HCT116 (cell line): Measurements from ENCODE around the gene ITPR2. TPM values are rescaled to one million over a fixed set of nuclear protein-coding genes. Genes with fewer than 3 reads are reported as not detected.

ENCODE experiments used
- ATAC-seq: fragments of 200-7000 bp; cut with Tn5 transposase; 2 replicates; pipeline ENCODE4 v1.9.1; 2020; ENCODE audit warnings: mild to moderate bottlenecking, moderate library complexity
- BruUV-seq: library from RNA; stranded (reverse); fragments of 400-500 nt; replicated peaks from 2 replicates; lab custom pipeline; 2021; lab: Mats Ljungman, UMichigan
- CTCF ChIA-PET: fragments of 300-600 bp; sonication (Branson Sonifier 250); formaldehyde crosslinking; loops from one replicate; lab custom pipeline; 2021; ENCODE audit warnings: antibody characterized with exemption; lab: Charles Lee
- POLR2A ChIA-PET: fragments of 300-600, 350-600 bp; sonication (Branson Sonifier 250); formaldehyde crosslinking; loops from one replicate; lab custom pipeline; 2021; ENCODE audit warnings: antibody characterized with exemption; lab: Charles Lee
- RAD21 ChIA-PET, 2 experiments: fragments of 300-600 bp; sonication (Branson Sonifier 250); formaldehyde crosslinking; loops; one replicate each; lab custom pipeline; 2023; ENCODE audit warnings: low total read pairs in 2 of 2; ENCODE audit not compliant: uncharacterized antibody in 2 of 2, unreplicated experiment in 2 of 2, low non-redundant PET in 1 of 2; lab: Charles Lee
- DNase-seq: peaks from one replicate; pipeline ENCODE4 v3.0.0-alpha.2; 2010; ENCODE audit warnings: low read depth, low spot score
- H2AFZ ChIP-seq: fragments of 200-600 bp; shearing (Covaris generic), sonication (generic); 2 replicates; pipeline ENCODE4 v1.6.1; 2017; ENCODE audit warnings: low read depth, mixed run types, mixed read lengths, antibody characterized with exemption, low read length; ENCODE audit not compliant: poor library complexity, severe bottlenecking
- H3K27ac ChIP-seq: 2 replicates; pipeline ENCODE4 v1.5.1; 2012; ENCODE audit warnings: low read depth, low read length
- H3K27me3 ChIP-seq: fragments of 200-600 bp; sonication (generic); 2 replicates; pipeline ENCODE4 v1.6.1; 2016; ENCODE audit warnings: mixed run types, low read length, mixed read lengths; ENCODE audit not compliant: insufficient read depth
- H3K36me3 ChIP-seq, 2 experiments: fragments of 200-500 bp in 1 of 2; fragments of 200-600 bp in 1 of 2; sonication (Bioruptor generic) in 1 of 2; sonication (generic) in 1 of 2; 2 replicates each; pipeline versions ENCODE4 v1.5.1 to v1.6.1; 2014 to 2016; ENCODE audit warnings: low read length in 2 of 2, inconsistent platforms in 1 of 2, mixed read lengths in 1 of 2, mixed run types in 1 of 2; ENCODE audit not compliant: insufficient read depth in 2 of 2, control insufficient read depth in 1 of 2
- H3K4me1 ChIP-seq, 2 experiments: fragments of 200-600 bp in 1 of 2; sonication (generic) in 1 of 2; 2 replicates each; pipeline versions ENCODE4 v1.5.1 to v1.6.1; 2012 to 2017; ENCODE audit warnings: low read length in 2 of 2, inconsistent platforms in 1 of 2, mild to moderate bottlenecking in 1 of 2, mixed read lengths in 1 of 2, mixed run types in 1 of 2, moderate library complexity in 1 of 2; ENCODE audit not compliant: insufficient read depth in 2 of 2, control insufficient read depth in 1 of 2
- H3K4me2 ChIP-seq: fragments of 200-600 bp; sonication (generic); 2 replicates; pipeline ENCODE4 v1.6.1; 2017; ENCODE audit warnings: mixed run types, low read length, mixed read lengths
- H3K4me3 ChIP-seq, 2 experiments: fragments of 200-600 bp in 1 of 2; sonication (generic) in 1 of 2; replicated peaks in 1 of 2; 2 replicates each; pipeline ENCODE4 v1.5.1; 2011 to 2016; ENCODE audit warnings: low read length in 2 of 2, control low read depth in 1 of 2, low read depth in 1 of 2, mild to moderate bottlenecking in 1 of 2, mixed read lengths in 1 of 2, mixed run types in 1 of 2
- H3K79me2 ChIP-seq: fragments of 200-600 bp; sonication (generic); 2 replicates; pipeline ENCODE4 v1.6.1; 2017; ENCODE audit warnings: mild to moderate bottlenecking, mixed run types, low read length, moderate library complexity, mixed read lengths; ENCODE audit not compliant: insufficient read depth
- H3K9ac ChIP-seq: fragments of 200-600 bp; sonication (generic); 2 replicates; pipeline ENCODE4 v1.6.1; 2016; ENCODE audit warnings: low read length, mixed read lengths
- H3K9me2 ChIP-seq: fragments of 200-600 bp; sonication (generic), shearing (Covaris generic); 2 replicates; pipeline ENCODE4 v1.6.1; 2017; ENCODE audit warnings: mixed run types, mild to moderate bottlenecking, moderate library complexity; ENCODE audit not compliant: insufficient read depth
- H3K9me3 ChIP-seq, 2 experiments: fragments of 200-500 bp in 1 of 2; fragments of 200-600 bp in 1 of 2; sonication (Bioruptor generic) in 1 of 2; sonication (generic) in 1 of 2; 2 replicates each; pipeline ENCODE4 v1.6.1; 2014 to 2017; ENCODE audit warnings: low read length in 2 of 2, mixed read lengths in 2 of 2, inconsistent platforms in 1 of 2, low read depth in 1 of 2, mild to moderate bottlenecking in 1 of 2, mixed run types in 1 of 2, moderate library complexity in 1 of 2; ENCODE audit not compliant: control insufficient read depth in 1 of 2, insufficient read depth in 1 of 2
- H4K20me1 ChIP-seq: fragments of 200-600 bp; sonication (generic), shearing (Covaris generic); 2 replicates; pipeline ENCODE4 v1.6.1; 2017; ENCODE audit warnings: mixed run types, mild to moderate bottlenecking, moderate library complexity; ENCODE audit not compliant: insufficient read depth
- CEBPB ChIP-seq: IDR thresholded peaks from 2 replicates; pipeline ENCODE4 v1.6.1; 2012; ENCODE audit warnings: low read depth
- ELF1 ChIP-seq: IDR thresholded peaks from 2 replicates; pipeline ENCODE4 v1.6.1; 2012; ENCODE audit warnings: low read depth, borderline replicate concordance
- EZH2 ChIP-seq: fragments of 200-600 bp; sonication (generic); IDR thresholded peaks from 2 replicates; pipeline ENCODE4 v1.6.1; 2017; ENCODE audit warnings: antibody characterized with exemption, mixed run types
- POLR2A ChIP-seq: IDR thresholded peaks from 2 replicates; pipeline ENCODE4 v1.7.0; 2011; ENCODE audit warnings: borderline replicate concordance; ENCODE audit not compliant: insufficient read depth, insufficient read length; ENCODE audit errors: extremely low read depth
- RAD21 ChIP-seq: IDR thresholded peaks from 2 replicates; pipeline ENCODE4 v1.6.1; 2012; ENCODE audit warnings: low read depth, mild to moderate bottlenecking
- SP1 ChIP-seq: IDR thresholded peaks from 2 replicates; pipeline ENCODE4 v1.6.1; 2012; ENCODE audit warnings: low read depth
- ZNF274 ChIP-seq: fragments of 200-500 bp; sonication (Bioruptor generic); IDR thresholded peaks from 2 replicates; pipeline ENCODE4 v1.6.1; 2014; ENCODE audit warnings: mild to moderate bottlenecking, low read depth, low read length, inconsistent platforms
- intact Hi-C: fragments of 100-400 bp; cut with micrococcal nuclease; formaldehyde crosslinking; loops from 2 replicates; pipeline ENCODE4 v1.10.0; 2022
- total RNA-seq: library from RNA; stranded (reverse); gene quantifications from one replicate; pipeline ENCODE4 v1.2.1, GENCODE V29; 2021; ENCODE audit not compliant: unreplicated experiment
- TF ChIP-seq, protein P1 (sequence below): IDR thresholded peaks from 2 replicates; pipeline ENCODE4 v1.6.1; 2012; ENCODE audit warnings: low read depth

Gene ITPR2
- total RNA-seq, 1 experiment from 2014 or later, result 6.5 TPM

- H2AFZ ChIP-seq, result no peak overlapping the region
- H3K27ac ChIP-seq, result no peak overlapping the region
- BruUV-seq, result no TSS peak
- ATAC-seq (no peak), DNase-seq (no peak)
- H3K4me1 ChIP-seq, result peaks cover 0 to 5% of the 10 kb centered on the region in 2 experiments; a peak in 1 of 4 replicates
- ChIA-PET RAD21 (no interaction called here), POLR2A (no interaction called here), CTCF (no interaction called here)
- H3K9me3 ChIP-seq, result no peaks in the 10 kb centered on the region
- TF ChIP-seq ZNF274 (no peak), EZH2 (no peak), CEBPB (no peak), RAD21 (no peak), ELF1 (no peak), SP1 (no peak), POLR2A (no peak)
- TF ChIP-seq, protein P1, sequence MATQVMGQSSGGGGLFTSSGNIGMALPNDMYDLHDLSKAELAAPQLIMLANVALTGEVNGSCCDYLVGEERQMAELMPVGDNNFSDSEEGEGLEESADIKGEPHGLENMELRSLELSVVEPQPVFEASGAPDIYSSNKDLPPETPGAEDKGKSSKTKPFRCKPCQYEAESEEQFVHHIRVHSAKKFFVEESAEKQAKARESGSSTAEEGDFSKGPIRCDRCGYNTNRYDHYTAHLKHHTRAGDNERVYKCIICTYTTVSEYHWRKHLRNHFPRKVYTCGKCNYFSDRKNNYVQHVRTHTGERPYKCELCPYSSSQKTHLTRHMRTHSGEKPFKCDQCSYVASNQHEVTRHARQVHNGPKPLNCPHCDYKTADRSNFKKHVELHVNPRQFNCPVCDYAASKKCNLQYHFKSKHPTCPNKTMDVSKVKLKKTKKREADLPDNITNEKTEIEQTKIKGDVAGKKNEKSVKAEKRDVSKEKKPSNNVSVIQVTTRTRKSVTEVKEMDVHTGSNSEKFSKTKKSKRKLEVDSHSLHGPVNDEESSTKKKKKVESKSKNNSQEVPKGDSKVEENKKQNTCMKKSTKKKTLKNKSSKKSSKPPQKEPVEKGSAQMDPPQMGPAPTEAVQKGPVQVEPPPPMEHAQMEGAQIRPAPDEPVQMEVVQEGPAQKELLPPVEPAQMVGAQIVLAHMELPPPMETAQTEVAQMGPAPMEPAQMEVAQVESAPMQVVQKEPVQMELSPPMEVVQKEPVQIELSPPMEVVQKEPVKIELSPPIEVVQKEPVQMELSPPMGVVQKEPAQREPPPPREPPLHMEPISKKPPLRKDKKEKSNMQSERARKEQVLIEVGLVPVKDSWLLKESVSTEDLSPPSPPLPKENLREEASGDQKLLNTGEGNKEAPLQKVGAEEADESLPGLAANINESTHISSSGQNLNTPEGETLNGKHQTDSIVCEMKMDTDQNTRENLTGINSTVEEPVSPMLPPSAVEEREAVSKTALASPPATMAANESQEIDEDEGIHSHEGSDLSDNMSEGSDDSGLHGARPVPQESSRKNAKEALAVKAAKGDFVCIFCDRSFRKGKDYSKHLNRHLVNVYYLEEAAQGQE, result no peak
- no peak overlapping the region for H3K4me2 ChIP-seq
- H4K20me1 ChIP-seq, result no peaks in the 10 kb centered on the region
- no peaks in the 10 kb centered on the region for H3K9me2 ChIP-seq
- H3K79me2 ChIP-seq, result no peaks in the 10 kb centered on the region
- H3K36me3 ChIP-seq, result no peaks in the 10 kb centered on the region
- no peak overlapping the region for H3K4me3 ChIP-seq
- intact Hi-C loops, result no loop called here
- H3K27me3 ChIP-seq, result no peaks in the 10 kb centered on the region
- no peak overlapping the region for H3K9ac ChIP-seq
Observed at GRCh38 chr12:26372866-26373265, 460.1 kb downstream of the ITPR2 start.
